Neural cell (in vitro differentiated cells): ENCODE results near the gene COL13A1. TPM values are rescaled to one million over a fixed set of nuclear protein-coding genes. Genes with fewer than 3 reads are reported as not detected.

ENCODE experiments used
- H2AFZ ChIP-seq: fragments of 200-600, 300-800 bp; sonication (generic), shearing (Covaris generic); 2 replicates; pipeline ENCODE4 v1.6.0; 2014; ENCODE audit warnings: low read depth, mild to moderate bottlenecking, antibody characterized with exemption, low read length, moderate library complexity
- H3F3A ChIP-seq: fragments of 200-600 bp; shearing (Covaris generic); 2 replicates; pipeline ENCODE4 v1.6.1; 2016; ENCODE audit warnings: mild to moderate bottlenecking, moderate library complexity, mixed read lengths, antibody characterized with exemption, low read length; ENCODE audit not compliant: insufficient read depth, poor library complexity, severe bottlenecking
- H3K27ac ChIP-seq: fragments of 200-600, 300-800 bp; sonication (generic), shearing (Covaris generic); 2 replicates; pipeline ENCODE4 v1.5.1; 2014; ENCODE audit warnings: mild to moderate bottlenecking, low read length, moderate library complexity
- H3K27me3 ChIP-seq: fragments of 300-800, 200-600 bp; sonication (generic), shearing (Covaris generic); 2 replicates; pipeline ENCODE4 v1.6.0; 2014; ENCODE audit warnings: mild to moderate bottlenecking, low read depth, low read length, moderate library complexity; ENCODE audit not compliant: insufficient read depth
- H3K36me3 ChIP-seq: fragments of 300-800, 200-600 bp; sonication (generic), shearing (Covaris generic); 2 replicates; pipeline ENCODE4 v1.5.1; 2014; ENCODE audit warnings: mild to moderate bottlenecking, antibody characterized with exemption, low read length, moderate library complexity; ENCODE audit not compliant: insufficient read depth
- H3K4me2 ChIP-seq: fragments of 300-800, 200-600 bp; sonication (generic), shearing (Covaris generic); 2 replicates; pipeline ENCODE4 v1.6.0; 2014; ENCODE audit warnings: mild to moderate bottlenecking, low read length
- H3K4me3 ChIP-seq: fragments of 300-800, 200-600 bp; sonication (generic), shearing (Covaris generic); 2 replicates; pipeline ENCODE4 v1.5.1; 2014; ENCODE audit warnings: mild to moderate bottlenecking, low read length, moderate library complexity
- H3K79me2 ChIP-seq: fragments of 200-600 bp; shearing (Covaris generic); replicated peaks from 2 replicates; pipeline ENCODE4 v1.6.0; 2014; ENCODE audit warnings: mild to moderate bottlenecking, low read length, moderate library complexity; ENCODE audit not compliant: insufficient read depth
- H3K9ac ChIP-seq: fragments of 300-800, 200-600 bp; sonication (generic), shearing (Covaris generic); 2 replicates; pipeline ENCODE4 v1.6.1; 2016; ENCODE audit warnings: mild to moderate bottlenecking, low read length, mixed read lengths
- H3K9me2 ChIP-seq: fragments of 200-600 bp; shearing (Covaris generic); 2 replicates; pipeline ENCODE4 v1.6.1; 2016; ENCODE audit warnings: mild to moderate bottlenecking, low read length, mixed read lengths; ENCODE audit not compliant: insufficient read depth
- H3K9me3 ChIP-seq: fragments of 200-600, 300-800 bp; sonication (generic), shearing (Covaris generic); 2 replicates; pipeline ENCODE4 v1.6.1; 2016; ENCODE audit warnings: mild to moderate bottlenecking, mixed run types, low read length, moderate library complexity, mixed read lengths
- H4K20me1 ChIP-seq: fragments of 200-600 bp; shearing (Covaris generic); 2 replicates; pipeline ENCODE4 v1.6.1; 2016; ENCODE audit warnings: mild to moderate bottlenecking, mixed run types; ENCODE audit not compliant: insufficient read depth
- EP300 ChIP-seq: fragments of 450-650 bp; conservative IDR thresholded peaks from 2 replicates; pipeline ENCODE4 v1.6.1; 2014; ENCODE audit warnings: antibody characterized with exemption, mild to moderate bottlenecking, moderate library complexity; ENCODE audit not compliant: poor library complexity, severe bottlenecking
- EZH2 ChIP-seq: fragments of 200-600, 300-800 bp; shearing (Covaris generic), sonication (generic); IDR thresholded peaks from 2 replicates; pipeline ENCODE4 v1.6.1; 2014; ENCODE audit warnings: antibody characterized with exemption, low read length, borderline replicate concordance, mild to moderate bottlenecking; ENCODE audit not compliant: insufficient read depth, poor library complexity, severe bottlenecking
- MXI1 ChIP-seq: fragments of 450-650 bp; conservative IDR thresholded peaks from 2 replicates; pipeline ENCODE4 v1.6.1; 2014; ENCODE audit warnings: antibody characterized with exemption, mild to moderate bottlenecking; ENCODE audit not compliant: poor library complexity, severe bottlenecking
- POLR2AphosphoS5 ChIP-seq: IDR thresholded peaks from 2 replicates; pipeline ENCODE4 v1.6.1; 2012
- RAD21 ChIP-seq: fragments of 450-650 bp; conservative IDR thresholded peaks from 2 replicates; pipeline ENCODE4 v1.6.1; 2014; ENCODE audit warnings: antibody characterized with exemption, mild to moderate bottlenecking, moderate library complexity
- SMC3 ChIP-seq: fragments of 450-650 bp; conservative IDR thresholded peaks from 2 replicates; pipeline ENCODE4 v1.6.1; 2014; ENCODE audit warnings: antibody characterized with exemption, mild to moderate bottlenecking, moderate library complexity; ENCODE audit not compliant: poor library complexity
- TAF1 ChIP-seq: IDR thresholded peaks from 2 replicates; pipeline ENCODE4 v1.6.1; 2012; ENCODE audit warnings: low read depth
- polyA plus RNA-seq: library from polyadenylated mRNA; depleted of rRNA; stranded (reverse); fragments of >200 nt; gene quantifications from 2 replicates; pipeline ENCODE4 v1.2.3, GENCODE V29; 2014
- TF ChIP-seq, protein P1 (sequence below): IDR thresholded peaks from 2 replicates; pipeline ENCODE4 v1.6.1; 2012; ENCODE audit warnings: borderline replicate concordance
- TF ChIP-seq, protein P2 (sequence below): fragments of 450-650 bp; IDR thresholded peaks from 2 replicates; pipeline ENCODE4 v1.5.1; 2014; ENCODE audit warnings: antibody characterized with exemption, mild to moderate bottlenecking, moderate library complexity; ENCODE audit not compliant: poor library complexity, severe bottlenecking

Gene COL13A1
- polyA plus RNA-seq, 1 donor from 2014 or later, result 4.7 TPM

- Histone ChIP-seq H3K9me3 (no peaks in the 10 kb centered on the region), H2AFZ (no peak overlapping the region), H3K9ac (no peak overlapping the region), H3K4me3 (no peak overlapping the region), H3F3A (no peaks in the 10 kb centered on the region), H4K20me1 (no peaks in the 10 kb centered on the region), H3K4me2 (no peak overlapping the region), H3K36me3 (no peaks in the 10 kb centered on the region), H3K27me3 (no peaks in the 10 kb centered on the region), H3K27ac (no peak overlapping the region), H3K9me2 (no peaks in the 10 kb centered on the region), H3K79me2 (no peaks in the 10 kb centered on the region)
- no peak for TF ChIP-seq EP300
- TF ChIP-seq TAF1, result no peak
- TF ChIP-seq SMC3, result no peak
- no peak for TF ChIP-seq POLR2AphosphoS5
- TF ChIP-seq, protein P1, sequence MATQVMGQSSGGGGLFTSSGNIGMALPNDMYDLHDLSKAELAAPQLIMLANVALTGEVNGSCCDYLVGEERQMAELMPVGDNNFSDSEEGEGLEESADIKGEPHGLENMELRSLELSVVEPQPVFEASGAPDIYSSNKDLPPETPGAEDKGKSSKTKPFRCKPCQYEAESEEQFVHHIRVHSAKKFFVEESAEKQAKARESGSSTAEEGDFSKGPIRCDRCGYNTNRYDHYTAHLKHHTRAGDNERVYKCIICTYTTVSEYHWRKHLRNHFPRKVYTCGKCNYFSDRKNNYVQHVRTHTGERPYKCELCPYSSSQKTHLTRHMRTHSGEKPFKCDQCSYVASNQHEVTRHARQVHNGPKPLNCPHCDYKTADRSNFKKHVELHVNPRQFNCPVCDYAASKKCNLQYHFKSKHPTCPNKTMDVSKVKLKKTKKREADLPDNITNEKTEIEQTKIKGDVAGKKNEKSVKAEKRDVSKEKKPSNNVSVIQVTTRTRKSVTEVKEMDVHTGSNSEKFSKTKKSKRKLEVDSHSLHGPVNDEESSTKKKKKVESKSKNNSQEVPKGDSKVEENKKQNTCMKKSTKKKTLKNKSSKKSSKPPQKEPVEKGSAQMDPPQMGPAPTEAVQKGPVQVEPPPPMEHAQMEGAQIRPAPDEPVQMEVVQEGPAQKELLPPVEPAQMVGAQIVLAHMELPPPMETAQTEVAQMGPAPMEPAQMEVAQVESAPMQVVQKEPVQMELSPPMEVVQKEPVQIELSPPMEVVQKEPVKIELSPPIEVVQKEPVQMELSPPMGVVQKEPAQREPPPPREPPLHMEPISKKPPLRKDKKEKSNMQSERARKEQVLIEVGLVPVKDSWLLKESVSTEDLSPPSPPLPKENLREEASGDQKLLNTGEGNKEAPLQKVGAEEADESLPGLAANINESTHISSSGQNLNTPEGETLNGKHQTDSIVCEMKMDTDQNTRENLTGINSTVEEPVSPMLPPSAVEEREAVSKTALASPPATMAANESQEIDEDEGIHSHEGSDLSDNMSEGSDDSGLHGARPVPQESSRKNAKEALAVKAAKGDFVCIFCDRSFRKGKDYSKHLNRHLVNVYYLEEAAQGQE, result no peak
- TF ChIP-seq EZH2, result no peak
- no peak for TF ChIP-seq RAD21
- TF ChIP-seq MXI1, result no peak
- TF ChIP-seq, protein P2, sequence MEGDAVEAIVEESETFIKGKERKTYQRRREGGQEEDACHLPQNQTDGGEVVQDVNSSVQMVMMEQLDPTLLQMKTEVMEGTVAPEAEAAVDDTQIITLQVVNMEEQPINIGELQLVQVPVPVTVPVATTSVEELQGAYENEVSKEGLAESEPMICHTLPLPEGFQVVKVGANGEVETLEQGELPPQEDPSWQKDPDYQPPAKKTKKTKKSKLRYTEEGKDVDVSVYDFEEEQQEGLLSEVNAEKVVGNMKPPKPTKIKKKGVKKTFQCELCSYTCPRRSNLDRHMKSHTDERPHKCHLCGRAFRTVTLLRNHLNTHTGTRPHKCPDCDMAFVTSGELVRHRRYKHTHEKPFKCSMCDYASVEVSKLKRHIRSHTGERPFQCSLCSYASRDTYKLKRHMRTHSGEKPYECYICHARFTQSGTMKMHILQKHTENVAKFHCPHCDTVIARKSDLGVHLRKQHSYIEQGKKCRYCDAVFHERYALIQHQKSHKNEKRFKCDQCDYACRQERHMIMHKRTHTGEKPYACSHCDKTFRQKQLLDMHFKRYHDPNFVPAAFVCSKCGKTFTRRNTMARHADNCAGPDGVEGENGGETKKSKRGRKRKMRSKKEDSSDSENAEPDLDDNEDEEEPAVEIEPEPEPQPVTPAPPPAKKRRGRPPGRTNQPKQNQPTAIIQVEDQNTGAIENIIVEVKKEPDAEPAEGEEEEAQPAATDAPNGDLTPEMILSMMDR, result no peak
These were observed 28.1 kb downstream of the COL13A1 start for GRCh38 chr10:69829775-69830174.

GRCh38 chr10:69831231-69831855 is 29.6 kb downstream of the COL13A1 start:
- H3F3A ChIP-seq, result no peaks in the 10 kb centered on the region
- H4K20me1 ChIP-seq, result no peaks in the 10 kb centered on the region
- H3K27me3 ChIP-seq, result no peaks in the 10 kb centered on the region
- H3K9me3 ChIP-seq, result no peaks in the 10 kb centered on the region
- no peak overlapping the region for H3K4me2 ChIP-seq
- no peak overlapping the region for H3K27ac ChIP-seq
- no peak for TF ChIP-seq MXI1
- TF ChIP-seq EZH2, result no peak
- TF ChIP-seq, protein P2, result no peak
- TF ChIP-seq SMC3, result no peak
- TF ChIP-seq RAD21, result no peak
- TF ChIP-seq TAF1, result no peak
- TF ChIP-seq POLR2AphosphoS5, result no peak
- TF ChIP-seq, protein P1, result no peak
- TF ChIP-seq EP300, result no peak
- no peaks in the 10 kb centered on the region for H3K79me2 ChIP-seq
- H3K36me3 ChIP-seq, result no peaks in the 10 kb centered on the region
- no peak overlapping the region for H3K4me3 ChIP-seq
- H2AFZ ChIP-seq, result no peak overlapping the region
- no peaks in the 10 kb centered on the region for H3K9me2 ChIP-seq
- H3K9ac ChIP-seq, result no peak overlapping the region
